ENCODE results near the gene TRIM8. TPM values are rescaled to one million over a fixed set of nuclear protein-coding genes. Genes with fewer than 3 reads are reported as not detected.

TRIM8 gene
- total RNA-seq, 2 donors from 2014 or later, result 106 to 125 TPM

- TF ChIP-seq CTCF (IDR thresholded peaks at IDR 0.05), result no peak
- Histone ChIP-seq H3K36me3 (no peaks in the 10 kb centered on the region), H3K4me3 (peak overlapping the region; percentile 88 to 95), H3K27me3 (no peaks in the 10 kb centered on the region), H3K9me3 (no peaks in the 10 kb centered on the region), H3K4me1 (peaks cover 0 to 51% of the 10 kb centered on the region in 2 donors), H3K27ac (peak overlapping the region; percentile 98 to 100)
- DNase-seq (ENCODE audit: low spot score), result peak; percentile 88
These were observed 1.1 kb downstream of the TRIM8 start for GRCh38 chr10:102645388-102645740.

- Histone ChIP-seq H3K9me3 (no peaks in the 10 kb centered on the region), H3K4me1 (peaks cover 0 to 57% of the 10 kb centered on the region in 2 donors), H3K27me3 (no peaks in the 10 kb centered on the region), H3K27ac (peak overlapping the region; percentile 98 to 100), H3K36me3 (no peaks in the 10 kb centered on the region), H3K4me3 (peak overlapping the region; percentile 88 to 95)
- peak in 1 of 2 donors; percentile 19 for TF ChIP-seq CTCF (IDR thresholded peaks at IDR 0.05)
- DNase-seq (ENCODE audit: low spot score), result peak; percentile 97
These were observed 1.7 kb downstream of the TRIM8 start for GRCh38 chr10:102645741-102646609.

- no peak for DNase-seq (ENCODE audit: low spot score)
- Histone ChIP-seq H3K9me3 (no peaks in the 10 kb centered on the region), H3K27me3 (no peaks in the 10 kb centered on the region), H3K4me1 (peaks cover 0 to 60% of the 10 kb centered on the region in 2 donors), H3K27ac (peak overlapping the region; percentile 98 to 100), H3K4me3 (peak overlapping the region; percentile 88 to 95), H3K36me3 (peaks cover 5% of the 10 kb centered on the region)
- TF ChIP-seq CTCF (IDR thresholded peaks at IDR 0.05), result no peak
These were observed 2.5 kb downstream of the TRIM8 start for GRCh38 chr10:102646610-102647442.

- H3K4me3 ChIP-seq, result peak overlapping the region; percentile 88 to 95
- H3K4me1 ChIP-seq, result peaks cover 0 to 68% of the 10 kb centered on the region in 2 donors
- peak overlapping the region; percentile 98 to 100 for H3K27ac ChIP-seq
- H3K27me3 ChIP-seq, result no peaks in the 10 kb centered on the region
- DNase-seq (ENCODE audit: low spot score), result no peak
- H3K9me3 ChIP-seq, result no peaks in the 10 kb centered on the region
- H3K36me3 ChIP-seq, result peaks cover 7% of the 10 kb centered on the region
- TF ChIP-seq CTCF (IDR thresholded peaks at IDR 0.05), result no peak
These were observed 3.4 kb downstream of the TRIM8 start for GRCh38 chr10:102647443-102648268.

- DNase-seq (ENCODE audit: low spot score), result no peak
These were observed 4.1 kb downstream of the TRIM8 start for GRCh38 chr10:102648269-102648888.

More at GRCh38 chr10:102648269-102648888, 4.1 kb downstream of the TRIM8 start:
- no peaks in the 10 kb centered on the region for H3K27me3 ChIP-seq
- H3K4me3 ChIP-seq, result peak overlapping the region; percentile 15 to 88
- peaks cover 0 to 73% of the 10 kb centered on the region in 2 donors for H3K4me1 ChIP-seq
- peaks cover 14% of the 10 kb centered on the region for H3K36me3 ChIP-seq
- H3K27ac ChIP-seq, result peak overlapping the region; percentile 98 to 100
- no peak for TF ChIP-seq CTCF (IDR thresholded peaks at IDR 0.05)
- no peaks in the 10 kb centered on the region for H3K9me3 ChIP-seq

All from right atrium auricular region (tissue), 2 donors.